GM19025 (cell line): ENCODE measurements around the gene FRY.

Experiments used
- ATAC-seq: cut with Tn5 transposase; IDR thresholded peaks from one replicate; pipeline ENCODE4 v1.9.1; 2021; ENCODE audit warnings: mild to moderate bottlenecking, low read depth, moderate library complexity; ENCODE audit not compliant: unreplicated experiment

FRY gene

DNA sequence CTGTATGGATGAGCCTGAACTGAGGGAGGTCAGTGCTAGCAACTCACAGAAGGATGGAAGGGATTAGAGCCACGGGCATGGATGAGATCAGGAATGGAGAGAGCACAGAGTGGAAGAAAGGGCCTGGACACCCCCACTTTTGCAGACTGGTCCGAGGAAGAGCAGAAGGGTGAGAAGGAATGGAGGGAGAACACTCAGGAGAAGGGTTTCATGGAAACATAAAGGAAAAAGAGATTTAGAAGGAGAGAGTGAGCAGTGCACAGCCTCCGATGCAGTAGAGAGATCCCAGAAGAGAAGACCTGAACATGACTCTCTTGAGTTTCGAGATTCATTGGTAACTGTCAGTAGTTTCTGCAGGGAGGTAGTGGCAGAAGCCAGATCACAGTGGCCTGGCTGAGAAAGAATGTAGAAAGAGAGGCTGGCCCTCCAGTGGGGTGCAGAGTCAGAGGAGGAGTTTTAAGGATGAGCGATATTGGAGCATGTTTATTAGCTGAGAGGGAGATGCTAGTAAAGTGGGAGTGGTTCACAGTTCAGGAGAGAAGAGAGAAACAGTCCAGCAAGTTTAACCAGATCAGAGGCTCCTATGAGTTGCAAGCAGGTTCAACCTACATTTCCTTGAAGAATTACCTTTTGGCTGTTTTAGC is 174.6 kb downstream of the FRY start:
- no peak for ATAC-seq

DNA sequence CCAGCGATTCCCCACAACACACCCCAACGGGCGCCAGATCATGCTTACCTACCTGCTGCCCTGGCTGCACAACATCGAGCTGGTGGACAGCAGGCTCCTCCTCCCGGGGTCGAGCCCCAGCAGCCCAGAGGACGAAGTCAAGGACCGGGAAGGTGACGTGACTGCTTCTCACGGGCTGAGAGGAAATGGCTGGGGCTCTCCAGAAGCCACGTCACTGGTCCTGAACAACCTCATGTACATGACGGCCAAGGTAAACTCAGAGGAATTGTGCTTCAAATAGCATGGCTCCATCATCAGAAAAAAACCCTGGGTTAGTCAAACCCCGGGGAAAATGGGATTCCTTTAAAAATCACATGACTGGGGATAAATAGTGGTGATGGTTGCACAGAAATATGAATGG is 177.3 kb downstream of the FRY start:
- no peak for ATAC-seq

DNA sequence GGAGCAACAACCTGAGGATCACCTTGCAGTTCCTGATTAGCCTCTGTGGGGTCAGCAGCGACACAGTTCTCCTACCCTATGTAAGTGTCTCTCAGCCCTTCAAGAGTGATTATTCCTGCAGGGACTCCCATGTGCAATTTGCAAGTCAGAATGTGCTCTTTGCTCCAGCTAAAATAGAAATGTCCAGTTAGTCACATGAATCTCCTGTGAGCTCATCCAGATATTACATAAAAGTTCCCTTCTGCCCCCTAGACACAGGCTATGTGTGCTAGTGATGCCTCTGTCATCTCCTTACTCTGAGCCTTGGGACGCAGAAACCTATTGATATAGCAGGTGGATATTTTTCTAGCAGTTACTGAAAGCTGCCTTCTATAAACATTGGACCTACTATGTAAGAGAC is 178.1 kb downstream of the FRY start:
- no peak for ATAC-seq

DNA sequence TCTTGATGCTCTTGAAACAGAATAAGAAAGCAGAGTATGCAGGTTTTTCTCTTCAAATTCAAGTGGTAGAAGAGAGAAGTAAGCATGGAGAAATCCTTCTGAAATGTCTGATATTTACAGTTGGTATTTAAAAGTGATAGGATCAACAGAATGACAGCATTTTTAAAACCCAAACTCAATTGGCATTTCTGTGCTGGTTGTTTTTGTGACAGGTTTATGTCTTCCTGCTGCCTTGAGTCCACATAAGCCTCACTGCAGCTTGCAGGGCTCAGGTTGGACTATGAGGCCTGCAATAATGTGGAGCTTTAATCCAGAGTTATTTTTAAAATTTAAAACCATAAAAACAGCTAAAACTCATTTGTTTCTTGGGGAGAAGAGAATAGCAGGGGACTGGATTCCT is 178.5 kb downstream of the FRY start:
- ATAC-seq: no peak

DNA sequence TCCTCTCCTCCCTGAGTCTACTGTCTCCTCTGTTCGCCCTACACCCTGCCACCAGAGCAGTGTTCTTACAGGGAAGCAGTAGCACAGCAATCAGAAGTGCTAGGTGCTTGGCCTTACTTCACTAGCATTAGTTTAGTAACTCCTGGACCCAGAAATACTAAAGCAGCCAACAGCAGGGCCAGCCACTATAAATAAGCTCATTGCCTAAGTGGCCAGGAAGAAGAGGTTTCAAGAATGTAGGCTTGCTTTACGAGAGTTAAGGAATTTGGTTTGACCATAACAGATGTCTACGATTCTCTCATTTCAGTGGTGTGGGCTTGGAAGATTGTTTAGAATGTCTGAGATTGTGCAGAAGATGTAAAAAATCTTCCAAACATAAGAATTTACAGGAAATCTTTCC is 180.2 kb downstream of the FRY start:
- ATAC-seq: no peak

DNA sequence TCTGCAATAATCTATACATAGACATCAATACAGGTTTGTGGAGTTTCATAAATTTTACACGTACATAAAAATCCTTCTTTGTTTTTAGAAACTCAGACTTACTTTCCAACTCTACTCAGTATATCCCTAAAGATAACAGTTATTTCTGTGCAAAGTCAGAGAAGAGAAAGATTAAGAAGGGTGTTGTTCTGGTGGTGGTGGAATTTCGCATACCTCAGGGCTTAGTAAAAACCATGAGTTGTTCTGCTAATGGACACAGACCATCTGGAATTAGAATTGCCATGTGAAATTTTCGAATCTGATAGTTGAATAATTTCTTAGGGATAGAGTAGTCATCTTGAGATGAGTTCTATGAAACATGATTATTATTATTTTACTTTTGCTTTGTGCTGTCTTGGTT is 180.8 kb downstream of the FRY start:
- no peak for ATAC-seq

DNA sequence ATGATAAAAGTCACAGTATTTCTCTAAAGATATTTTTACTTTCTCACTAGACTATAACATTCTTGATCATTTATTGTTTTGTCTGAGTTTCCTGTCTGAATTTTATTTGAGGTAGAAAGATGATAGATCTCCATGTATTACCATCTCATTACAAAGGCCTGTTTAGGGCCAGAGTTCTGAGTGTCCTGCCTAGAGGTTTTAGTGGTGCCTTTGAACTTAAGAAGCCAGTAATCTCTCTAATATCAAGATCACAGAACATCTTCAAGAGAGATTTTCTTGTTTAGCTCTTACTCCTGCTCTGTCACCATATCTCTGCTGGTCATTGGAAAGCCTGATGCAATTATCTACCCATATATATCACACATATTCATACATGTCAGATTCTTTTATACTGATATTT is 182.1 kb downstream of the FRY start:
- no peak for ATAC-seq

DNA sequence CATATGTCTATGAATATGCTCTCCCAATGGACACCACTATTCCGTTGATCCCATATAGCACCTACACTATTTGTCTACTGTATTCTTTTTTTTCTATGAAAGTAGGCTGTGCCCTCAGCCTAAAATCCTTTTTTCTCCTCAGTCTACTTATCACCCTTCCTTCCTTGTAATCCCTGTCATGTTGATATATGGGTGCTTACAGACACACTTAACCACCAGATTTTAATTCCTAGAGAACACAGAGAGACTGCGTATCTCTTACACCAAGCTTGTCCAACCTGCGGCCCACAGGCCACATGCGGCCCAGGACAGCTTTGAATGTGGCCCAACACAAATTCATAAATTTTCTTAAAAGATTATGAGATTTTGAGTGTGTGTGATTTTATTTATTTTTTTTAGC is 182.5 kb downstream of the FRY start:
- no peak for ATAC-seq

DNA sequence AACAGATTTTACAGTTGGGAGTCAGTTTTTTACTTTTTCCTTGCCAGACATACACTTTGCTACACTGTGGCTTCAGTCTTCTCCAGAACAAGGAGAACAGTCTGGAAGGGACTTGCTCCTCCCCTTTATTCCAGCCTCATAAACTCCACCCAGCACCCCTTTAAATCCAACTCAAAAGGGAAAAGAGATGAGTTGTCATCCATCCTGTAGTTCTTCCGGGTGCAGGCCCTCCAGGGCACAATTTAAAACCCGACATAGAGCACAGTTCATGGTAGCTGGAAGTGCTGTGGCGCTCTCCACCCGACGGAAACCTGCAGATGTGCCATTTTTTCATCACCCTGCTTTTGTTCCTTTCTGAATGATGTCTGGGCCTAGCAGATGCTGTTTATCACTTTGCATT is 184.7 kb downstream of the FRY start:
- no peak for ATAC-seq

DNA sequence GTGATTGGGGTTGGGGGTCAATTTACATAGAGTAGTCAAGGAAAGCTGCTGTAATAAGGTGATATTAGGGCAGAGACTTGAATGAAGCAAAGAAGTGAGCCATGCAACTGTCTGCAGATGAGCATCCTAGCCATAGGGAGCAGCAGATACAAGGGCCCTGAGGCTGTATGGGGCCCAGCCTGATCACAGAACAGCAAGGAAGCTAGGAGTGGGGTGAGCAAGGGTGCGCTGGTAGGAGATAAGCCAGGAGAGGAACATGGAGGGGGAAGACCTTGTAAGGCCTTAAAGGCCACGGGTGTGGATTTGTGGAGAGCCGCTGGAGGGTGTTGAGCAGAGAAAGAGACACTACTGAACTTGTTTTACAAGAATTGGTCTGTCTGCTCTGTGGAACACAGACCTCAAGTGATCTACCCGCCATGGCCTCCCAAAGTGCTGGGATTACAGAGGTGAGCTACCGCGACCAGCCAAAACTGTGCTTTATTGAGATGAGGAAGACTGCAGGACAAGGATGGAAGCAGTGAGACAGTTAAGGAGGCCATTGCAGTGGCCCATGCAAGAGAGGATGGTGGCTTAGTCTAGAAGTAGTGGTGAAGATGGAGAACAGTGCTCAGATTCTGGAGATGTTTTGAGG is 190.6 kb downstream of the FRY start:
- ATAC-seq: no peak

DNA sequence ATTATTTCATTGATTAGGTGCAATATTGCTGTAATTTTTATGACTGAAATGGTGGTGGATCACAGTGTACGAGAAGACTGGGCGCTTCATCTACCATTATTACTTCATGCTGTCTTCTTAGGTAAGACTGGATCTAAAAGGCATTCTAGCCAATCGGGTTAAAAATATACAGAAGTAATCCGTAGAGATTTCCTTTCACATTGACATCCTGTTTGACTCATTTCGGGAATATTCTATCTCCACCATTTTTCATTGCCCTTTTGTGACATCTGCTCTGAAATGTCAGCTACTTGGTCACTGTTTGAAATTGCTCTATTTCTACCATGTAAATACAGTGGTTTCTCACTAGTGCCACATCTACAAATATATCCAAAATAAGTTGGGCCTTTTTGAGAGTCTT is 193.3 kb downstream of the FRY start:
- ATAC-seq: no peak

DNA sequence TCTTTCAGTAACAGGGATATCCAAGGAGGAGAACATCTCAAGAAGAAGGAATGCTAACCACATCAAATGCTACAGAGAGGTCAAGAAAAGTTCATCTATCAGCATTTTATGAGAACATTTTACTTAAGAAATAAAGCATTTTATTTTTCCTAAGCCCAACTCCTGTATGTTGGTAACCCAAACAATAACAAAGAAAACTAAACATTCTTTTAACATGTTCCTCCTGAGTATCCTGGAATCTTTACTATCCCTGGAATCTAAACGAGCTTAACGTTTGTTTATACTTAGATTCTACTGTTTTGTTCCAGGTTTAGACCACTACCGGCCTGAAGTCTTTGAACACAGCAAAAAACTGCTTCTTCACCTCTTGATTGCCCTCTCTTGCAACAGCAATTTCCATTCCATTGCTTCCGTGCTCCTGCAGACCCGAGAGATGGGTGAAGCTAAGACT is 193.9 kb downstream of the FRY start:
- ATAC-seq: no peak

DNA sequence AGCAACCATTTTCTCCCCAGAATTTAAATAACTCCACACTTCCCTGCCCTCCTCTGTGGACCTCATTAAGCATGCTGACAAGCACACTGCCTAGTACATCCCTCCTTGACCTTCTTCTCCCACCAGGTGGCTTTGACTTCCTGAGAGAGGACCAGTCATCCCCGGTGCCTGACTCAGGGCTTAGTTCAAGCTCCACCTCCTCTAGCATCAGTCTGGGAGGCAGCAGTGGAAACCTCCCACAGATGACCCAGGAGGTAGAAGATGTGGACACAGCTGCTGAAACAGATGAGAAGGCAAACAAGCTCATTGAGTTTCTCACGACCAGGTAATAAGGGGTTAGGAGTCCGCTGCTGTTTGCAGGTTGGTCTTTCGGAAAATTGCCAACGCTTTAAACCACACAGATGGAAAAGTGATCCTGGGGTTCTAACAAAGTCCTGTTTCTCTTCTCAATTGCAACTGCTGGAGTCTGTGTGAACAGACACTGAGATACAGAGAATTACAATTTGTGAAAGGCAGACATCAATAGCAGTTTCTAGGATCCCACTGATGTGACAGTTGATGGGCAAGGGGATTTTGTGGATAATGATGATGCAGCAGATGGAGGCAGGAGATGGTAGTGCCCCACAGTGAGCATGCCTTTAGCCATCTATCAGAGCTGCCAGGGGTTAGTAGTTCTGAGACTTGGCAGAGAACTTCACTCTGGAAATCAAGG is 196.9 kb downstream of the FRY start:
- no peak for ATAC-seq

DNA sequence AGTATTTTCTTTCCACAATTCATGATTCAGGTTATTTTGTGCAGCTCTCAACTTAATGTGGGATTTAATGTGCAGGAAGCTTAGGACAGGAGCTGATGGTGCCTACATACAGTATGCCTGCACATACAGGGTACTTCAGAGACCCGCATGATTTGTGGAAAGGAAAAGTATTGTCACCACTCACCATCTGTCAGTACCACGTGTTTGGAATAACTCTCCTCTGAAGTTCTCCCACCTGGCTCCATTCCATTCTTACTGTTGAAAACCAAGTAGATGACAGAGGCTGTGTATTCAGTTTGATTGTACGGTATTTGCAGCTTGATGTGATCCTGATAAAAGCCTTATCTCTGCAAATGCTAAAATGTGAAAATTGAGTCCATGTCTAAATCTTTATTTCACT is 197.9 kb downstream of the FRY start:
- no peak for ATAC-seq

DNA sequence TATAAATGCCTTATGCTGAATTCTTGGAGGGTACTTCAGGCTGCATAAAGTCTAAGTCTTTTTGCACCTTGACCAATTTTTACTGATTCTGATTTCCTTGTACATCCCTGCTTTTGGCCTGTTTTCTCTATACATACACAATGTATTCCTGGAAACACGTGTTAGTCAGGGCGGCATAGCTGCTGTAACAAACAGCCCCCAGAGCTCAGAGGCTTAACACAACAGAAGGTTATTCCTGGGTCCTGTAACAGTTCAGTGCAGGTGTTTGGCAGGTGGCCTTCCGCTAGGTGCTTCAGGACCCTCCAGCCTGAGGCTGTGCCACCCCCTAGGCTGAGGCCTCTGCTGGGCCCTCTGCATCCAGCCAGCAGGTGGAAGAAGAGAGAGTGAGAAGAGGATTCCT is 200.7 kb downstream of the FRY start:
- no peak for ATAC-seq

DNA sequence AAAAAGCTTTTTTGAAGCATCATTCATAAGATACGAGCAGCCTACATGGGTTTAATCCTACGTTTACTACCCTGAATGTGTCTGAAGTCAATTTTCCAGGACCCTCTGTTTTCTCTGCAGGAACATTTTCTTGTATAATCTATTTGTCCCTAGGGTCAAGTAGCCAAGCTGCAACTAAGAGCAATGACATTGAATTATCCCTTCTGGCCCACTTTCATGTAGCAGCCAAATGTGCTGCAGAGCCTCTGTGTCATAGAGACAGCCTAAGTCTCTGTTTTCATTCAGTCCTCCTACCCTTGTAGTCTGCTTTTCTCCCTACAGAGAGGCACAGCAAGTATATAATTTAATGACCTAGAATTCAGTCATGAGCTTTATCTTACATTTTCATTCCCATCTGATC is 201.5 kb downstream of the FRY start:
- ATAC-seq: no peak

DNA sequence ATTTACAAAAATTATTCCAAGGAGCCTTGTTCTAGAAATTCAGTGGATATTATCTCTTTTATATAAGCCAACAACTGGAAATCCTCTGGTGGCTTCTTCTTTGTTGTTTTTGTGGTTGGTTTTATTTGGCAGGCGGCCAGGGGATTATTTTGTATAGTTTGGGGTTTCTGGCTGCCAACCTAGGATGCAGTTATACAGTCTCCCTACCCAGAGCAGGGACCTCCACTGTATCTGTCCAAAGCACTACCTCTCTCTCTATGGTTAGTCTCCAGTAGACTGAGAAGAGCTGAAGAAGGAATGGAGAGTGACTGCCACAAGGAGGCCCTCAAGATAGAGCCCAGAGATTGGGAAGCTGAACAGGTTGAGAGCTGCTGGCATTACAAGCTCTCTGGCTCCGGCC is 203.3 kb downstream of the FRY start:
- no peak for ATAC-seq

DNA sequence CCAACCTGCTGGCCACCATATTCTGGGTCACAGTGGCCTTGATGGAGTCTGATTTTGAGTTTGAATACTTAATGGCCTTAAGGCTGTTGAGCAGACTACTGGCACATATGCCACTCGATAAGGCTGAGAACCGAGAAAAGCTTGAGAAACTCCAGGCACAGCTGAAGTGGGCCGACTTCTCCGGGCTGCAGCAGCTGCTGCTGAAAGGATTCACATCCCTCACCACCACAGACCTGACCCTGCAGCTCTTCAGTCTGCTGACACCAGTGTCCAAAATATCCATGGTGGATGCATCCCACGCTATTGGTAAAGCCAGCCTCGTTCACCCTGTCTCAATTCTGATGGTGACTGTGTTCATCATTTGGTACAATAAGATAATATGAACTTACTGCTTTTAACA is 206.1 kb downstream of the FRY start:
- no peak for ATAC-seq

DNA sequence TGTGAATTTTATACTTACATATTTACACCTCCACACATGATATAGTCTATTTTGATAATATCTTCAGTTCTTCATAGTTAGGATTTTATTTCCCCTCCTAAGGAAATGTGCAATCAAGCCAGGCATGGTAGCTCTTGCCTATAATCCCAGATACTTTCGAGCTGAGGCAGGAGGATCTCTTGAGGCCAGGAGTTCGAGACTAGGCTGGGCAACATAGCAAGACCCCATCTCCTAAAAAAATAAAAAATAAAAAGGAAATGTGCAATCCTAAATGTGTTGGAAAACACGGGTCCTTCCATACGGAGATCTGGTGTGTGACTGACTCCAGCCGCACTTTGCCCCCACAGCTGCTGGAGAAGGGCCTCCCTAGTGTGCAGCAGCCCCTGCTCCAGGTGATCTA is 212.1 kb downstream of the FRY start:
- no peak for ATAC-seq

DNA sequence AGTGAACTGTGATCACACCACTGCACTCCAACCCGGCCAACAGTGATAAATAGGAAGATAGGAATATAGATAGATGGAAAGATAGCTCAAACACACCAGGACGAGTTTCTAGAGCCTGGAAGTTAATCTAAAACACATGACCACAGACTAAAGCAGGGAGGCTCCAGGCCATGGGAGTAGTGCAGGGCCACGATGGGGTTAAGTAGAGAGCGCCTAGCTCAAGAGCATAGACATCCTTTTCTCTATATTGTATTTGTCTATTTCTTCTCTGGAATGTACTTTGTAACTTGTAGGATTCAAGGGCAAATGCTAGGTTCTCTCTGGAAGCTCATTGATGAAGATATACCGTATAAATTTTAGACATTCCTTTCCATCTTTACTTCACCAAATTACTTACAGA is 214.0 kb downstream of the FRY start:
- ATAC-seq: no peak

DNA sequence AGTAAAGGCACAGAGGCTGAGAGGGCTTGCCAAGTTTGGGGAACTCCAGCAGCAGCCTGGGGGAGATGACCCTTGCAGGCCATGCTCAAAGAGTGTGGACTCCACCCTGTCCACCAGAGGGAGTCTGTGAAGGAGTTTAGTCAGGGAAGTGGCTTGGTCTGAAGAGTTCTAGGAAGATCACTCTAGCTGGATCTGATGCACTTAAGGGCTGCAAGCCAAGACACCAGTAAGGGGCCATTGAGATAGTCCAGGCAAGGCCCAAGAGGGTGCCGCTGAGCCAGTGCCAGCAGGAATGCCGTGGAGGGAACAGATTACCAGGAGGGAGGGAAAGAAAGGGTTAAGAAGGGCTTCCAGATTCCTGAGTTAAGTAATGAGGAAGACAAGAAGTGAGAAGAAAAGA is 214.9 kb downstream of the FRY start:
- peak; percentile 71 for ATAC-seq

DNA sequence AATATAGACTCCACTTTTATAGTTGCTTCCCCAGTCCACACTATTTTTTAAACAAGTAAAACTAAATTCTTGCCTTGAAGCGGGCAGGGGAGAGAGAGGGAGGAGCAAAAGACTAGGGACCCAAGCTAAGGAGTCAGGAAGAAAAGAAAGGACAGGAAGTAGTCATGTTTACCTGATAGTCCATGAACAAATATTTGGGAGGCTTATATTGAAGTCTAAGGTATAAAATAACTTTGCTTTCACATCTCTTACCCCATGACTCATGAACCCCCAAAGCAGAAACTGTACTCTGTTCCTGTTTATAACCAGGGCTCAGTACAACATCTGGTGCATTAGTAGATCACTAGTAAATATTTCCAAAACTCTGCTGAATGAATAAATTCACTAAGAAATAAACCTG is 216.3 kb downstream of the FRY start:
- ATAC-seq: no peak
